ENCODE results near the gene PMEPA1. TPM values are rescaled to one million over a fixed set of nuclear protein-coding genes. Genes with fewer than 3 reads are reported as not detected.

PMEPA1 gene
- total and polyA plus RNA-seq, 3 experiments from 2014 or later: 0.30 to 4.4 (median 3.8) TPM

- CTCF ChIA-PET: interaction anchor here (2.6 kb wide), 1 partner anchor 29 kb away, joined by 10 read pairs; no protein-coding TSS in a partner anchor
- H3K4me1 Mint-ChIP-seq: peaks cover 5 to 8% (median 6%) of the 10 kb centered on the region in 3 donors
- H3K27ac ChIP-seq (ENCODE audit: low read depth, low read length): no peak overlapping the region
- POLR2A ChIA-PET: no interaction called here
- no peaks in the 10 kb centered on the region for H3K9me3 ChIP-seq (ENCODE audit: low read length)
- H3K27ac Mint-ChIP-seq: no peak overlapping the region
- H3K27me3 ChIP-seq (ENCODE audit: insufficient read depth, low read length, poor library complexity, severe bottlenecking): no peaks in the 10 kb centered on the region
- H3K36me3 Mint-ChIP-seq: peaks cover 0 to 8% (median 4%) of the 10 kb centered on the region in 3 donors
- H3K4me3 Mint-ChIP-seq: no peak overlapping the region
- H3K4me3 ChIP-seq (ENCODE audit: low read length): no peak overlapping the region
- peaks cover 0 to 3% (median 3%) of the 10 kb centered on the region in 5 donors for H3K9me3 Mint-ChIP-seq
- peaks cover 0 to 11% of the 10 kb centered on the region in 2 donors for H3K27me3 Mint-ChIP-seq
- H3K4me1 ChIP-seq (ENCODE audit: insufficient read depth, low read length): peaks cover 5% of the 10 kb centered on the region
- H3K36me3 ChIP-seq (ENCODE audit: insufficient read depth, low read length): no peaks in the 10 kb centered on the region
- no peak for DNase-seq
Measured at GRCh38 chr20:57650756-57651483, 58.9 kb downstream of the PMEPA1 start.

GRCh38 chr20:57650266-57650665 is 59.5 kb downstream of the PMEPA1 start:
- ChIA-PET CTCF (interaction anchor here (2.6 kb wide), 1 partner anchor 28 kb away, joined by 10 read pairs; no protein-coding TSS in a partner anchor), POLR2A (no interaction called here)
- Histone ChIP-seq H3K4me3 (ENCODE audit: low read length) (no peak overlapping the region), H3K9me3 (ENCODE audit: low read length) (no peaks in the 10 kb centered on the region), H3K4me1 (ENCODE audit: insufficient read depth, low read length) (peaks cover 5% of the 10 kb centered on the region), H3K36me3 (ENCODE audit: insufficient read depth, low read length) (no peaks in the 10 kb centered on the region), H3K27me3 (ENCODE audit: insufficient read depth, low read length, poor library complexity, severe bottlenecking) (no peaks in the 10 kb centered on the region), H3K27ac (ENCODE audit: low read depth, low read length) (no peak overlapping the region)
- Mint-ChIP-seq H3K4me1 (peaks cover 5 to 8% (median 6%) of the 10 kb centered on the region in 3 donors), H3K27ac (no peak overlapping the region), H3K27me3 (peaks cover 0 to 13% of the 10 kb centered on the region in 2 donors), H3K4me3 (no peak overlapping the region), H3K9me3 (peaks cover 0 to 7% (median 4%) of the 10 kb centered on the region in 5 donors), H3K36me3 (peaks cover 0 to 8% (median 8%) of the 10 kb centered on the region in 3 donors)
- DNase-seq: no peak

GRCh38 chr20:57649617-57650015 is 60.2 kb downstream of the PMEPA1 start:
- Mint-ChIP-seq H3K4me3 (no peak overlapping the region), H3K9me3 (peaks cover 3 to 14% (median 10%) of the 10 kb centered on the region in 5 donors), H3K27me3 (peaks cover 0 to 13% of the 10 kb centered on the region in 2 donors), H3K36me3 (peaks cover 2 to 11% (median 8%) of the 10 kb centered on the region in 3 donors), H3K27ac (no peak overlapping the region), H3K4me1 (peaks cover 5 to 7% (median 5%) of the 10 kb centered on the region in 3 donors)
- no peaks in the 10 kb centered on the region for H3K27me3 ChIP-seq (ENCODE audit: insufficient read depth, low read length, poor library complexity, severe bottlenecking)
- H3K4me1 ChIP-seq (ENCODE audit: insufficient read depth, low read length): peaks cover 4% of the 10 kb centered on the region
- DNase-seq: no peak
- ChIA-PET POLR2A (no interaction called here), CTCF (interaction anchor here (2.6 kb wide), 1 partner anchor 28 kb away, joined by 10 read pairs; no protein-coding TSS in a partner anchor)
- H3K9me3 ChIP-seq (ENCODE audit: low read length): no peaks in the 10 kb centered on the region
- H3K36me3 ChIP-seq (ENCODE audit: insufficient read depth, low read length): no peaks in the 10 kb centered on the region
- no peak overlapping the region for H3K27ac ChIP-seq (ENCODE audit: low read depth, low read length)
- no peak overlapping the region for H3K4me3 ChIP-seq (ENCODE audit: low read length)

GRCh38 chr20:57648878-57649616 is 60.8 kb downstream of the PMEPA1 start:
- H3K27me3 ChIP-seq (ENCODE audit: insufficient read depth, low read length, poor library complexity, severe bottlenecking): no peaks in the 10 kb centered on the region
- H3K27me3 Mint-ChIP-seq: peaks cover 0 to 13% of the 10 kb centered on the region in 2 donors
- H3K4me3 Mint-ChIP-seq: no peak overlapping the region
- H3K4me1 ChIP-seq (ENCODE audit: insufficient read depth, low read length): no peaks in the 10 kb centered on the region
- peaks cover 3 to 15% (median 8%) of the 10 kb centered on the region in 3 donors for H3K36me3 Mint-ChIP-seq
- no peak overlapping the region for H3K4me3 ChIP-seq (ENCODE audit: low read length)
- H3K36me3 ChIP-seq (ENCODE audit: insufficient read depth, low read length): no peaks in the 10 kb centered on the region
- peaks cover 7 to 18% (median 14%) of the 10 kb centered on the region in 5 donors for H3K9me3 Mint-ChIP-seq
- peaks cover 0 to 2% (median 0%) of the 10 kb centered on the region in 3 donors for H3K4me1 Mint-ChIP-seq
- DNase-seq: no peak
- ChIA-PET CTCF (interaction anchor here (2.1 to 2.6 kb wide), 2 partner anchors 19 to 27 kb away, joined by 7 to 10 read pairs; no protein-coding TSS in a partner anchor), POLR2A (no interaction called here)
- no peak overlapping the region for H3K27ac ChIP-seq (ENCODE audit: low read depth, low read length)
- H3K27ac Mint-ChIP-seq: no peak overlapping the region
- no peaks in the 10 kb centered on the region for H3K9me3 ChIP-seq (ENCODE audit: low read length)

GRCh38 chr20:57647933-57648785 is 61.7 kb downstream of the PMEPA1 start:
- Mint-ChIP-seq H3K4me1 (no peaks in the 10 kb centered on the region), H3K27ac (no peak overlapping the region)
- POLR2A ChIA-PET: no interaction called here

GRCh38 chr20:57647006-57647932 is 62.5 kb downstream of the PMEPA1 start:
- Histone ChIP-seq H3K4me1 (ENCODE audit: insufficient read depth, low read length) (no peaks in the 10 kb centered on the region), H3K4me3 (ENCODE audit: low read length) (no peak overlapping the region), H3K36me3 (ENCODE audit: insufficient read depth, low read length) (no peaks in the 10 kb centered on the region), H3K9me3 (ENCODE audit: low read length) (no peaks in the 10 kb centered on the region), H3K27me3 (ENCODE audit: insufficient read depth, low read length, poor library complexity, severe bottlenecking) (no peaks in the 10 kb centered on the region), H3K27ac (ENCODE audit: low read depth, low read length) (no peak overlapping the region)
- ChIA-PET CTCF (interaction anchor here (2.1 kb wide), 1 partner anchor 17 kb away, joined by 7 read pairs; no protein-coding TSS in a partner anchor), POLR2A (no interaction called here)
- no peak for DNase-seq
- Mint-ChIP-seq H3K4me3 (no peak overlapping the region), H3K9me3 (peaks cover 11 to 26% (median 15%) of the 10 kb centered on the region in 5 donors), H3K4me1 (no peaks in the 10 kb centered on the region), H3K27ac (no peak overlapping the region), H3K36me3 (peaks cover 3 to 23% (median 6%) of the 10 kb centered on the region in 3 donors), H3K27me3 (peaks cover 0 to 11% of the 10 kb centered on the region in 2 donors)

More at GRCh38 chr20:57647933-57648785, 61.7 kb downstream of the PMEPA1 start:
- Histone ChIP-seq H3K4me3 (ENCODE audit: low read length) (no peak overlapping the region), H3K27me3 (ENCODE audit: insufficient read depth, low read length, poor library complexity, severe bottlenecking) (no peaks in the 10 kb centered on the region), H3K4me1 (ENCODE audit: insufficient read depth, low read length) (no peaks in the 10 kb centered on the region), H3K9me3 (ENCODE audit: low read length) (no peaks in the 10 kb centered on the region), H3K36me3 (ENCODE audit: insufficient read depth, low read length) (no peaks in the 10 kb centered on the region), H3K27ac (ENCODE audit: low read depth, low read length) (no peak overlapping the region)
- H3K27me3 Mint-ChIP-seq: peaks cover 0 to 11% of the 10 kb centered on the region in 2 donors
- peaks cover 3 to 20% (median 8%) of the 10 kb centered on the region in 3 donors for H3K36me3 Mint-ChIP-seq
- no peak for DNase-seq
- H3K9me3 Mint-ChIP-seq: peaks cover 11 to 23% (median 15%) of the 10 kb centered on the region in 5 donors
- H3K4me3 Mint-ChIP-seq: no peak overlapping the region
- CTCF ChIA-PET: interaction anchor here (2.1 kb wide), 1 partner anchor 18 kb away, joined by 7 read pairs; no protein-coding TSS in a partner anchor

GRCh38 chr20:57638895-57639236 is 70.9 kb downstream of the PMEPA1 start:
- Mint-ChIP-seq H3K4me3 (no peak overlapping the region), H3K4me1 (peaks cover 9 to 14% (median 12%) of the 10 kb centered on the region in 3 donors), H3K27ac (no peak overlapping the region), H3K27me3 (peaks cover 15 to 22% of the 10 kb centered on the region in 2 donors), H3K9me3 (peaks cover 22 to 39% (median 37%) of the 10 kb centered on the region in 5 donors), H3K36me3 (peaks cover 0 to 37% (median 2%) of the 10 kb centered on the region in 3 donors)
- Histone ChIP-seq H3K36me3 (ENCODE audit: insufficient read depth, low read length) (no peaks in the 10 kb centered on the region), H3K4me3 (ENCODE audit: low read length) (no peak overlapping the region), H3K27me3 (ENCODE audit: insufficient read depth, low read length, poor library complexity, severe bottlenecking) (no peaks in the 10 kb centered on the region), H3K4me1 (ENCODE audit: insufficient read depth, low read length) (peaks cover 10% of the 10 kb centered on the region), H3K27ac (ENCODE audit: low read depth, low read length) (no peak overlapping the region), H3K9me3 (ENCODE audit: low read length) (no peaks in the 10 kb centered on the region)
- ChIA-PET CTCF (no interaction called here), POLR2A (no interaction called here)
- no peak for DNase-seq

All from CD8-positive, alpha-beta memory T cell (primary cell).